Measurements from ENCODE around the gene NGDN.

DNA sequence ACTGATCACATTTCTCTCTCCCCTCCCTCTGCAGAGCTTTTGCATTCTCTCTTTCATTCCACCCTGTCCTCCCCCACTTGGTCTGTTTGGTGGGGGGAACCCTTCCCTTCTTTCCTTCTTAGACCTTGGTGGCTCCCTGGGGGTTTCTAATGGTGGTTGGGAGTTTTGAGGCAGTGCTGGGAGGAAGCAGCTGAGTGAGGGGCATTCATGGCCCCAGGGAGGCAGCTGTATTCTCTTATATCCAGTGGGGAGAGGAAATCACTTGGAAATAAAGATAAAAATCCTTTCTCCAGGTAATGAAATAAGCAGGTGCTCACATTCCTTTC is 13.3 kb downstream of the NGDN start:
- TF ChIP-seq, protein P1, sequence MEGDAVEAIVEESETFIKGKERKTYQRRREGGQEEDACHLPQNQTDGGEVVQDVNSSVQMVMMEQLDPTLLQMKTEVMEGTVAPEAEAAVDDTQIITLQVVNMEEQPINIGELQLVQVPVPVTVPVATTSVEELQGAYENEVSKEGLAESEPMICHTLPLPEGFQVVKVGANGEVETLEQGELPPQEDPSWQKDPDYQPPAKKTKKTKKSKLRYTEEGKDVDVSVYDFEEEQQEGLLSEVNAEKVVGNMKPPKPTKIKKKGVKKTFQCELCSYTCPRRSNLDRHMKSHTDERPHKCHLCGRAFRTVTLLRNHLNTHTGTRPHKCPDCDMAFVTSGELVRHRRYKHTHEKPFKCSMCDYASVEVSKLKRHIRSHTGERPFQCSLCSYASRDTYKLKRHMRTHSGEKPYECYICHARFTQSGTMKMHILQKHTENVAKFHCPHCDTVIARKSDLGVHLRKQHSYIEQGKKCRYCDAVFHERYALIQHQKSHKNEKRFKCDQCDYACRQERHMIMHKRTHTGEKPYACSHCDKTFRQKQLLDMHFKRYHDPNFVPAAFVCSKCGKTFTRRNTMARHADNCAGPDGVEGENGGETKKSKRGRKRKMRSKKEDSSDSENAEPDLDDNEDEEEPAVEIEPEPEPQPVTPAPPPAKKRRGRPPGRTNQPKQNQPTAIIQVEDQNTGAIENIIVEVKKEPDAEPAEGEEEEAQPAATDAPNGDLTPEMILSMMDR (IDR thresholded peaks at IDR 0.05), result no peak
- TF ChIP-seq POLR2A (IDR thresholded peaks at IDR 0.05), result no peak
